Smooth muscle cell (in vitro differentiated cells): ENCODE measurements around the gene VAPB. TPM values are rescaled to one million over a fixed set of nuclear protein-coding genes. Genes with fewer than 3 reads are reported as not detected.

ENCODE experiments used
- DNase-seq: peaks from one replicate; lab custom pipeline; 2025; ENCODE audit not compliant: unreplicated experiment; lab: John Stamatoyannopoulos, UW
- H2AFZ ChIP-seq: fragments of 200-600 bp; sonication (generic); 2 replicates; pipeline ENCODE4 v1.6.0; 2016; ENCODE audit warnings: antibody characterized with exemption, low read depth, mild to moderate bottlenecking
- H3F3A ChIP-seq: fragments of 200-600 bp; sonication (generic); 2 replicates; pipeline ENCODE4 v1.6.0; 2017; ENCODE audit warnings: antibody characterized with exemption, low read depth
- H3K27ac ChIP-seq: fragments of 200-600 bp; sonication (generic); 2 replicates; pipeline ENCODE4 v1.5.1; 2016; ENCODE audit warnings: low read depth, mild to moderate bottlenecking
- H3K27me3 ChIP-seq: fragments of 200-600 bp; sonication (generic); 2 replicates; pipeline ENCODE4 v1.6.1; 2016; ENCODE audit warnings: low read depth, mild to moderate bottlenecking
- H3K36me3 ChIP-seq: fragments of 200-600 bp; sonication (generic); 2 replicates; pipeline ENCODE4 v1.5.1; 2016; ENCODE audit warnings: low read depth
- H3K4me1 ChIP-seq: fragments of 200-600 bp; sonication (generic); 2 replicates; pipeline ENCODE4 v1.5.1; 2016; ENCODE audit warnings: low read depth
- H3K4me2 ChIP-seq: fragments of 200-600 bp; sonication (generic); 2 replicates; pipeline ENCODE4 v1.6.0; 2016; ENCODE audit warnings: mild to moderate bottlenecking
- H3K4me3 ChIP-seq: fragments of 200-600 bp; sonication (generic); 2 replicates; pipeline ENCODE4 v1.5.1; 2016; ENCODE audit warnings: mild to moderate bottlenecking
- H3K79me2 ChIP-seq: fragments of 200-600 bp; sonication (generic); 2 replicates; pipeline ENCODE4 v1.6.0; 2016; ENCODE audit warnings: low read depth, mild to moderate bottlenecking
- H3K9ac ChIP-seq: fragments of 200-600 bp; sonication (generic); 2 replicates; pipeline ENCODE4 v1.6.0; 2016; ENCODE audit warnings: low read depth
- H3K9me3 ChIP-seq: fragments of 200-600 bp; sonication (generic); replicated peaks from 2 replicates; pipeline ENCODE4 v1.5.1; 2016; ENCODE audit warnings: low read depth
- H4K20me1 ChIP-seq: fragments of 200-600 bp; sonication (generic); 2 replicates; pipeline ENCODE4 v1.6.0; 2016; ENCODE audit warnings: low read depth
- WGBS: methylation state at CpG from one replicate; pipeline ENCODE4 v1.1.7; 2016; ENCODE audit warnings: low lambda C conversion rate; 5-methylcytosine and 5-hydroxymethylcytosine counted together
- polyA plus RNA-seq: library from polyadenylated mRNA; unstranded; fragments of >200 nt; fragmentation: Nextera tagmentation; extraction: Ambion mirVana; gene quantifications from 2 replicates; pipeline ENCODE4 v1.2.1, GENCODE V29; 2016
- total RNA-seq: library from RNA; depleted of rRNA; stranded (reverse); fragments of >200 nt; gene quantifications from 2 replicates; pipeline ENCODE4 v1.2.3, GENCODE V29; 2014
- TF ChIP-seq, protein P1 (sequence below): fragments of 200-600 bp; sonication (generic); IDR thresholded peaks from 2 replicates; pipeline ENCODE4 v1.5.1; 2017; ENCODE audit warnings: borderline replicate concordance, mild to moderate bottlenecking, antibody characterized with exemption; ENCODE audit not compliant: insufficient read depth, poor library complexity, severe bottlenecking

Gene VAPB
- total and polyA plus RNA-seq, 2 experiments from 2014 or later = 14.9 to 28.2 TPM

DNA sequence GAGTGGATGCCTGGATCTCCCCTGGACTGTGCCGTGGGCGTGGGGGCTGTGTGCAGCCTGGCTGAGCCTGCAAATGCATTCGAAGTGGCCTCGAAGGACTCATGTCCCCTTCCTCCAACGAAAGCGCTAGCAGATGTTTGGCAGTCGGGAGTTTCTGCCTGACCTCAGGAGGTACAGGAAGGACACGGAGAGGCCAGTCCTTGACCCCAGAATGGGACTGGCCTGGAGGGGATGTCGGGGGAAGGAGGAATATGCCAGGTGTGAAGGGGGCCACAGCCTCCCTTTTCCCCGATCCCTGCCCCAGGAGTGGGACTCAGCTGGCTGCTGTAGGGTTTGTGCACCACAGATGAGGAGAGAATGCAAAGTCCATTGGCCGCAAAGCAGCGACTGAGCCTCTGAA, 80.6 kb downstream of the VAPB start:
- no peaks in the 10 kb centered on the region for H4K20me1 ChIP-seq
- H3K4me2 ChIP-seq = no peak overlapping the region
- DNase-seq = no peak
- H3K4me3 ChIP-seq = no peak overlapping the region
- no peaks in the 10 kb centered on the region for H3K9me3 ChIP-seq
- H3K36me3 ChIP-seq = no peaks in the 10 kb centered on the region
- no peak overlapping the region for H3K27ac ChIP-seq
- H3K79me2 ChIP-seq = no peaks in the 10 kb centered on the region
- H3K9ac ChIP-seq = no peak overlapping the region
- TF ChIP-seq, protein P1, sequence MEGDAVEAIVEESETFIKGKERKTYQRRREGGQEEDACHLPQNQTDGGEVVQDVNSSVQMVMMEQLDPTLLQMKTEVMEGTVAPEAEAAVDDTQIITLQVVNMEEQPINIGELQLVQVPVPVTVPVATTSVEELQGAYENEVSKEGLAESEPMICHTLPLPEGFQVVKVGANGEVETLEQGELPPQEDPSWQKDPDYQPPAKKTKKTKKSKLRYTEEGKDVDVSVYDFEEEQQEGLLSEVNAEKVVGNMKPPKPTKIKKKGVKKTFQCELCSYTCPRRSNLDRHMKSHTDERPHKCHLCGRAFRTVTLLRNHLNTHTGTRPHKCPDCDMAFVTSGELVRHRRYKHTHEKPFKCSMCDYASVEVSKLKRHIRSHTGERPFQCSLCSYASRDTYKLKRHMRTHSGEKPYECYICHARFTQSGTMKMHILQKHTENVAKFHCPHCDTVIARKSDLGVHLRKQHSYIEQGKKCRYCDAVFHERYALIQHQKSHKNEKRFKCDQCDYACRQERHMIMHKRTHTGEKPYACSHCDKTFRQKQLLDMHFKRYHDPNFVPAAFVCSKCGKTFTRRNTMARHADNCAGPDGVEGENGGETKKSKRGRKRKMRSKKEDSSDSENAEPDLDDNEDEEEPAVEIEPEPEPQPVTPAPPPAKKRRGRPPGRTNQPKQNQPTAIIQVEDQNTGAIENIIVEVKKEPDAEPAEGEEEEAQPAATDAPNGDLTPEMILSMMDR = no peak
- H2AFZ ChIP-seq = no peak overlapping the region
- 90% methylated on average over 12 of the region's 12 CpGs for WGBS
- no peaks in the 10 kb centered on the region for H3K27me3 ChIP-seq
- H3K4me1 ChIP-seq = peaks cover 3% of the 10 kb centered on the region
- H3F3A ChIP-seq = no peaks in the 10 kb centered on the region

DNA sequence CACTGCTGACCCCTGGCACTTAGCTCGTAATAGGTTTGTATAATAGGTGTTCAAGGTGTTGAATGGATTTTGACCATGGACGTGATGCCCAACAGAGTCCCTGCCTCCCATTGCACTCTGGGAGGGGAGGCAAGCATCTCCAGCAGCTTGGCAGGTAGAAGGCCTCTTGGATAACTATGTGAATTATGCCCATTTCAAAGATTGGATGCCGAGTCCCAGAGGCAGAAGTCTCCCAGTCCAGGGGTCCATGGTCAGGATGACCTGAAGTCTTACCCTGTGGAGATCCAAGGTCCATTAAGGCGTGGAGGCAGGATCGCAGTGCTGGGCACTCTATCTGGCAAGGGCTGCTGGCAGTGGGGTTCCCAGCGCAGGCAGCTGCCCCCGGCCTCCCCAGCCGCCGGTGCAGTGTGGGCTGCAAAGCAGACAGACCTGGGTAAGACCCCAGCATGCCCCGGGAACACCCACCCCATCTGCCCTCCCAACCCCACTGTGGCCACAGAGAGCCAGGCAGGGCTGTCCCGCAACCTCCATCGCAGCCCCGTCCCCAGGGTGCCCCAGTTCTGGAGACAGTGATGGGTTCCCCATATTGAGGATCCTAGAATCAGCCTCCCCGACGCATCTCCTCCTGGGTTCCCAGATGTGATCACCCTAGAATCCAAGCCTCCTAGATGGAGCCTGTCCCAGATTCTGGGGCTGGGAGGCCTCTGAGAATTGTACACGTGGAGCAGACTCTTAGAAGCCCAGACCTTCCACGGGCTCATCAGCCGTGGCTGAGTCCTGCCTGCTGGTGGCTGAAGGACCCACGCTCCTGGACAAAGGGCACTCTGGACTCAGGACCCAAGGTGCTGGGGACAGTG, 81.5 kb downstream of the VAPB start:
- Histone ChIP-seq H3K79me2 (no peaks in the 10 kb centered on the region), H2AFZ (no peak overlapping the region), H3F3A (no peaks in the 10 kb centered on the region), H3K9me3 (no peaks in the 10 kb centered on the region), H3K4me1 (no peaks in the 10 kb centered on the region), H3K4me3 (no peak overlapping the region), H3K27me3 (no peaks in the 10 kb centered on the region), H3K36me3 (no peaks in the 10 kb centered on the region), H3K9ac (no peak overlapping the region), H4K20me1 (no peaks in the 10 kb centered on the region), H3K4me2 (no peak overlapping the region), H3K27ac (no peak overlapping the region)
- no peak for DNase-seq
- TF ChIP-seq, protein P1 = no peak
- 93% methylated on average over 14 of the region's 19 CpGs for WGBS

DNA sequence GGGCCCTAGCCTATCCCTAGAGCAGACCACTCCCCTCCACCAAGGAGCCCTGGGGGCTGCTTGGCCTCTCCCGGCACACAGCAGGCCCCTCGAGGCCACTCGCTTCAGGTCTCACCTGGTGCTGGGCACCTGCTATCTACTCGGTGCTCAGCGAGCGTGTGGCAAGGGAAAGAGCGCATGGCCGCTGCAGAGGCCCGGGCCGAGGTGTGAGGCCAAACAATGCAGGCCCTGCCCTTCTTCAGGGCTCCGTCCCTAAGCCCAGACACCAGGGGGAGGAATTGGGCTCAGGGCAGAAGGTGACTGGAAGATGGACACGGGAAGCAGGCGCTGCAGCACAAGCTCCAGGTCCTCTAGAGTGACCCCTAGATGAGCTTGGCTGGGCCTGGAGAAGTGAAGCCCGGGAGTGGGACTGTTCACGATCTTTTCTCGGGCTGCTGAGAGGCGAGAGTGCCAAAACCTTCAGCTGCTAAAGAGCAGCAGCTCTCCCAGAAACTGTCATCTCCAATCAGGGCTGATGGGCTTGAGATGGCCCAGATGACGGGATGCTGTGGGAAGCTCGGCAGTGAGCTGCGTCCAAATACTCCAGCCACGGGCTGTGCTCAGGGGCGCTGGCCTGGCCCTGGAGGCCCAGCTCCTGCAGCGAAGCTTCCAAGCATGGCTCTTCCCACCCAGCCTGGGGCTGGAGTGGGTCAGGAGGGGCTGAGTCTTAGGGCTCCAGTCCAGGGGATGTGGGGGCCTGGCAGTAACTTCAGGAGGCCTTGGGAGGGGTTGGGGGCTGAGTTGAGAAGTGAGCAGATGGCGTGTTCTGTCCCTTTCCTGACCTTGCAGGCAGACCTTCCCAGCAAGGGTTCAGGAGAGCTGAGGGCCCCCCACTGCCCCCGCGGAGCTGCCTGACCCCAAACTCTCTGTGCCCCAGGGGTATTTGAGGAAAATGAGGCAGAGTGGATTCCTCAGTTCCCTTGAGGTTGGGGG, 82.5 kb downstream of the VAPB start:
- Histone ChIP-seq H3K27ac (no peak overlapping the region), H3K36me3 (no peaks in the 10 kb centered on the region), H3K4me1 (no peaks in the 10 kb centered on the region), H2AFZ (no peak overlapping the region), H3K9me3 (no peaks in the 10 kb centered on the region), H3K4me3 (no peak overlapping the region), H3K79me2 (no peaks in the 10 kb centered on the region), H3K9ac (no peak overlapping the region), H3K27me3 (no peaks in the 10 kb centered on the region), H3K4me2 (no peak overlapping the region), H4K20me1 (no peaks in the 10 kb centered on the region), H3F3A (no peaks in the 10 kb centered on the region)
- TF ChIP-seq, protein P1 = no peak
- 90% methylated on average over 26 of the region's 26 CpGs for WGBS
- no peak for DNase-seq
